K562 (cell line): ENCODE data around the gene MAD1L1. TPM values are rescaled to one million over a fixed set of nuclear protein-coding genes. Genes with fewer than 3 reads are reported as not detected.

Source experiments
- BCLAF1 ChIP-seq, 2 experiments: fragments of 450-650 bp in 1 of 2; IDR thresholded peaks; 2 replicates each; pipeline ENCODE4 v1.6.1; 2011 to 2017; ENCODE audit warnings: low read depth in 2 of 2, antibody characterized with exemption in 1 of 2, borderline replicate concordance in 1 of 2, low read length in 1 of 2, mild to moderate bottlenecking in 1 of 2, mixed read lengths in 1 of 2; ENCODE audit not compliant: control insufficient read depth in 1 of 2
- BRCA1 ChIP-seq, 2 experiments: fragments of 450-650 bp in 1 of 2; sonication (generic) in 1 of 2; formaldehyde crosslinking in 1 of 2; IDR thresholded peaks; 2 replicates each; pipeline versions ENCODE4 v1.5.0 to v1.6.1; 2017 to 2020; ENCODE audit warnings: mild to moderate bottlenecking in 1 of 2, missing genetic modification reagents in 1 of 2
- CCNT2 ChIP-seq: IDR thresholded peaks from 2 replicates; pipeline ENCODE4 v1.6.1; 2011; ENCODE audit warnings: borderline replicate concordance, low read depth, mild to moderate bottlenecking, moderate library complexity, mixed read lengths, low read length; ENCODE audit not compliant: insufficient read length; ENCODE audit errors: extremely low read depth
- DACH1 ChIP-seq: fragments of 450-650 bp; IDR thresholded peaks from 2 replicates; pipeline ENCODE4 v1.6.1; 2018; ENCODE audit not compliant: partially characterized antibody
- ILK ChIP-seq: fragments of 450-650 bp; IDR thresholded peaks from 2 replicates; pipeline ENCODE4 v1.6.1; 2016; ENCODE audit warnings: missing genetic modification characterization, low read depth, mild to moderate bottlenecking, missing compliant biosample characterization, moderate library complexity, borderline replicate concordance
- KDM5B ChIP-seq: fragments of 200-600 bp; sonication (generic); IDR thresholded peaks from 2 replicates; pipeline ENCODE4 v1.6.1; 2012; ENCODE audit warnings: low read depth, mild to moderate bottlenecking, moderate library complexity, low read length, control low read depth, inconsistent platforms; ENCODE audit not compliant: insufficient replicate concordance
- MBD2 ChIP-seq: sonication (generic); IDR thresholded peaks from 2 replicates; pipeline ENCODE4 v1.6.1; 2016; ENCODE audit warnings: low read depth, borderline replicate concordance
- MEIS2 ChIP-seq: fragments of 450-650 bp; IDR thresholded peaks from 2 replicates; pipeline ENCODE4 v1.6.1; 2014; ENCODE audit warnings: mild to moderate bottlenecking; ENCODE audit not compliant: partially characterized antibody
- MNT ChIP-seq, 2 experiments: fragments of 450-650 bp; conservative IDR thresholded peaks; 2 replicates each; pipeline ENCODE4 v1.6.1; 2017; ENCODE audit warnings: mild to moderate bottlenecking in 2 of 2, moderate library complexity in 2 of 2
- SRF ChIP-seq, 2 experiments: fragments of 250-450, 450-650 bp in 1 of 2; sonication (Bioruptor Pico) in 1 of 2; sonication (generic) in 1 of 2; formaldehyde crosslinking; IDR thresholded peaks; 2 replicates each; pipeline versions ENCODE4 v1.5.0 to v1.5.1; 2020 to 2022; ENCODE audit warnings: mild to moderate bottlenecking in 1 of 2, missing genetic modification reagents in 1 of 2
- TCFL5 ChIP-seq: fragments of 250-450 bp; sonication (Bioruptor Pico); conservative IDR thresholded peaks from 2 replicates; pipeline ENCODE4 v1.6.1; 2021; ENCODE audit warnings: mild to moderate bottlenecking, moderate library complexity, matching md5 sums
- TGIF2 ChIP-seq: sonication (generic); formaldehyde crosslinking; IDR thresholded peaks from 2 replicates; pipeline ENCODE4 v1.8.1; 2022; ENCODE audit warnings: mild to moderate bottlenecking, missing genetic modification reagents, moderate library complexity
- ZNF311 ChIP-seq: fragments of 250-450 bp; sonication (Bioruptor Pico); IDR thresholded peaks from 2 replicates; pipeline ENCODE4 v1.4.0; 2020; ENCODE audit warnings: mild to moderate bottlenecking, moderate library complexity
- ZNF444 ChIP-seq: fragments of 250-450 bp; sonication (Bioruptor Pico); IDR thresholded peaks from 2 replicates; pipeline ENCODE4 v1.4.0; 2020; ENCODE audit warnings: mild to moderate bottlenecking, moderate library complexity
- polyA plus RNA-seq, 8 experiments: library from polyadenylated mRNA; depleted of rRNA in 4 of 8; stranded (reverse) in 5 of 8; unstranded in 3 of 8; fragments of >200 nt; fragmentation: Nextera tagmentation in 2 of 8; fragmentation: Illumina TruSeq in 1 of 8; extraction: Ambion mirVana in 2 of 8; extraction: Trizol in 1 of 8; gene quantifications; 2 replicates each; pipeline versions ENCODE4 v1.2.1 to v1.2.3, GENCODE V29; 2011 to 2014; ENCODE audit warnings: inconsistent platforms in 1 of 8, missing spikeins in 1 of 8
- total RNA-seq, 7 experiments: library from RNA; depleted of rRNA in 6 of 7; stranded (reverse); fragments of >200 nt in 6 of 7; fragmentation: Illumina TruSeq in 2 of 7; extraction: Trizol in 2 of 7; gene quantifications; 2 replicates each; pipeline versions ENCODE4 v1.2.1 to v1.2.3, GENCODE V29; 2011 to 2021; ENCODE audit warnings: low replicate concordance in 1 of 7

Gene MAD1L1
- total and polyA plus RNA-seq, 9 of the 15 experiments (the other 6 are each of a cell fraction or from before 2014, with no cell fraction given) = 1.7 to 89.7 (median 18.0) TPM

- TF ChIP-seq ZNF444 (CRISPR knock-in tag) (no peak), ZNF311 (CRISPR knock-in tag) (no peak), MEIS2 (peak; percentile 72), BCLAF1 (IDR thresholded peaks at IDR 0.05; ENCODE audit: borderline replicate concordance in 1 of 2, control insufficient read depth in 1 of 2, low read depth in 2 of 2, low read length in 1 of 2) (0 out of 4 replicates have a peak, but pooled peaks of 1 of the 2 experiments have one; percentile 39), KDM5B (peak; percentile 20), MBD2 (0 out of 2 replicates have a peak, but pooled peaks have one; percentile 19), TGIF2 (CRISPR knock-in tag) (0 out of 2 replicates have a peak, but pooled peaks have one; percentile 77), MNT (conservative IDR thresholded peaks at IDR 0.05) (peak; percentile 83 to 91), TCFL5 (CRISPR knock-in tag) (no peak), ILK (no peak), SRF (CRISPR knock-in tag; IDR thresholded peaks at IDR 0.05) (peak in 1 of 2 experiments; percentile 72; a peak in 1 of 4 replicates), CCNT2 (peak; percentile 36), BRCA1 (IDR thresholded peaks at IDR 0.05) (no peak), BRCA1 (CRISPR knock-in tag; IDR thresholded peaks at IDR 0.05) (0 out of 2 replicates have a peak, but pooled peaks have one; percentile 5), DACH1 (peak; percentile 89)
Measured at GRCh38 chr7:1854866-1855724, 377.6 kb downstream of the MAD1L1 start (continued).
